Measurements from ENCODE around the gene EEFSEC. TPM values are rescaled to one million over a fixed set of nuclear protein-coding genes. Genes with fewer than 3 reads are reported as not detected.
A peak's percentile ranks its signal among the peaks of the same experiment; 100 is the strongest.

The EEFSEC gene
- total RNA-seq (2022) (13.8 and 14.0 TPM in 2 replicates), Bru-seq, nascent RNA (percentile 65 among the genes with signal in this experiment), BruChase-seq, experiment 1, labeled RNA remaining after a 2-hour chase (percentile 63 among the genes with signal in this experiment), BruChase-seq, experiment 2, labeled RNA remaining after a 6-hour chase (percentile 57 among the genes with signal in this experiment)
- long read RNA-seq, transcript EEFSEC-201 (7 exons, 2,232 nt), result major isoform, 20 of 34 reads
- long read RNA-seq, partial matches to known transcripts, result 1 of 34 reads
- long read RNA-seq, other reads (novel, unspliced or antisense), result 13 of 34 reads

- DNase-seq, result peak; percentile 84 to 89
- Histone ChIP-seq H3K9me3 (no peaks in the 10 kb centered on the region), H3K27me3 (replicated peaks; ENCODE audit: control insufficient read depth, insufficient read depth, low read length) (no peaks in the 10 kb centered on the region), H3K36me3 (ENCODE audit: control insufficient read depth, insufficient read depth, low read length) (no peaks in the 10 kb centered on the region), H3K4me3 (ENCODE audit: low read depth, low read length) (peak within 1 kb of the TSS; percentile 62), H3K4me1 (peaks cover 9% of the 10 kb centered on the region)
- POLR2A ChIA-PET, result interaction anchor here (0.6 to 1.8 kb wide), 2 partner anchors 30 to 968 kb away, joined by 3 to 14 read pairs; partner anchors contain the start of genes RAB43 and RUVBL1
- peak within 1 kb of the TSS; percentile 78 for H3K4me3 Mint-ChIP-seq (ENCODE audit: unreplicated experiment)
- no TSS peak for BruUV-seq (replicated peaks)
- no peaks in the 10 kb centered on the region for H3K9me3 Mint-ChIP-seq (ENCODE audit: unreplicated experiment)
- CTCF ChIA-PET, result interaction anchor here (0.5 to 0.8 kb wide), 5 partner anchors 30 to 1414 kb away, joined by 3 to 4 read pairs (median 3); partner anchors contain the start of gene RUVBL1
- no peak for TF ChIP-seq CTCF (IDR thresholded peaks at IDR 0.05; ENCODE audit: insufficient read depth in 1 of 2, low read depth in 1 of 2, low read length in 1 of 2, severe bottlenecking in 1 of 2, unreplicated experiment in 1 of 2)
- H3K27me3 Mint-ChIP-seq (ENCODE audit: insufficient read depth, unreplicated experiment), result no peaks in the 10 kb centered on the region
- H3K4me1 Mint-ChIP-seq (ENCODE audit: low read depth, unreplicated experiment), result peaks cover 12% of the 10 kb centered on the region
- intact Hi-C loops (cut with micrococcal nuclease; ENCODE audit: unreplicated experiment), result loop anchor here (1.0 kb wide), 1 partner anchor 30 kb away; the partner anchor contains the start of gene RUVBL1
- H3K27ac Mint-ChIP-seq (ENCODE audit: unreplicated experiment), result peak within 1 kb of the TSS; percentile 80
- H3K36me3 Mint-ChIP-seq (ENCODE audit: insufficient read depth, unreplicated experiment), result peaks cover 14% of the 10 kb centered on the region
Observed at GRCh38 chr3:128153156-128154041, at the start of gene EEFSEC. Gene EEFSEC, plus strand, starts transcription at chr3:128153481. Its CDS starts 27 bp downstream, at chr3:128153508.

- H3K36me3 Mint-ChIP-seq (ENCODE audit: insufficient read depth, unreplicated experiment), result peaks cover 28% of the 10 kb centered on the region
- no peak overlapping the region for H3K27ac Mint-ChIP-seq (ENCODE audit: unreplicated experiment)
- H3K27me3 Mint-ChIP-seq (ENCODE audit: insufficient read depth, unreplicated experiment), result no peaks in the 10 kb centered on the region
- ChIA-PET CTCF (no interaction called here), POLR2A (no interaction called here)
- Histone ChIP-seq H3K4me1 (no peaks in the 10 kb centered on the region), H3K9me3 (no peaks in the 10 kb centered on the region), H3K27me3 (replicated peaks; ENCODE audit: control insufficient read depth, insufficient read depth, low read length) (no peaks in the 10 kb centered on the region), H3K4me3 (ENCODE audit: low read depth, low read length) (no peak overlapping the region), H3K36me3 (ENCODE audit: control insufficient read depth, insufficient read depth, low read length) (0 out of 2 replicates have a peak, but pooled peaks cover 2% of the 10 kb centered on the region)
- DNase-seq, result no peak
- BruUV-seq (replicated peaks), result no TSS peak
- H3K9me3 Mint-ChIP-seq (ENCODE audit: unreplicated experiment), result no peaks in the 10 kb centered on the region
- H3K4me3 Mint-ChIP-seq (ENCODE audit: unreplicated experiment), result no peak overlapping the region
- no peak for TF ChIP-seq CTCF (IDR thresholded peaks at IDR 0.05; ENCODE audit: insufficient read depth in 1 of 2, low read depth in 1 of 2, low read length in 1 of 2, severe bottlenecking in 1 of 2, unreplicated experiment in 1 of 2)
- intact Hi-C loops (cut with micrococcal nuclease; ENCODE audit: unreplicated experiment), result no loop called here
- H3K4me1 Mint-ChIP-seq (ENCODE audit: low read depth, unreplicated experiment), result no peaks in the 10 kb centered on the region
Observed at GRCh38 chr3:128107834-128108233, 45.4 kb upstream of the EEFSEC start.

GRCh38 chr3:128111147-128111546, 42.1 kb upstream of the EEFSEC start:
- Histone ChIP-seq H3K4me3 (ENCODE audit: low read depth, low read length) (no peak overlapping the region), H3K36me3 (ENCODE audit: control insufficient read depth, insufficient read depth, low read length) (0 out of 2 replicates have a peak, but pooled peaks cover 2% of the 10 kb centered on the region), H3K4me1 (no peaks in the 10 kb centered on the region), H3K9me3 (no peaks in the 10 kb centered on the region), H3K27me3 (replicated peaks; ENCODE audit: control insufficient read depth, insufficient read depth, low read length) (no peaks in the 10 kb centered on the region)
- no peak for TF ChIP-seq CTCF (IDR thresholded peaks at IDR 0.05; ENCODE audit: insufficient read depth in 1 of 2, low read depth in 1 of 2, low read length in 1 of 2, severe bottlenecking in 1 of 2, unreplicated experiment in 1 of 2)
- H3K9me3 Mint-ChIP-seq (ENCODE audit: unreplicated experiment), result no peaks in the 10 kb centered on the region
- no peaks in the 10 kb centered on the region for H3K4me1 Mint-ChIP-seq (ENCODE audit: low read depth, unreplicated experiment)
- BruUV-seq (replicated peaks), result no TSS peak
- H3K4me3 Mint-ChIP-seq (ENCODE audit: unreplicated experiment), result no peak overlapping the region
- POLR2A ChIA-PET, result interaction anchor here (0.5 kb wide), 1 partner anchor 1204 kb away, joined by 3 read pairs; no protein-coding TSS in a partner anchor
- H3K27ac Mint-ChIP-seq (ENCODE audit: unreplicated experiment), result no peak overlapping the region
- peaks cover 16% of the 10 kb centered on the region for H3K36me3 Mint-ChIP-seq (ENCODE audit: insufficient read depth, unreplicated experiment)
- no peaks in the 10 kb centered on the region for H3K27me3 Mint-ChIP-seq (ENCODE audit: insufficient read depth, unreplicated experiment)
- CTCF ChIA-PET, result no interaction called here
- no peak for DNase-seq
- intact Hi-C loops (cut with micrococcal nuclease; ENCODE audit: unreplicated experiment), result no loop called here
